Endothelial cell of umbilical vein (primary cell): ENCODE results near the gene TMIE. TPM values are rescaled to one million over a fixed set of nuclear protein-coding genes. Genes with fewer than 3 reads are reported as not detected.

Experiments
- BruUV-seq: library from RNA; stranded (reverse); fragments of 400-500 nt; replicated peaks from 2 replicates; lab custom pipeline; 2021; lab: Mats Ljungman, UMichigan
- CTCF ChIA-PET: fragments of 300-600, 350-600 bp; sonication (Branson Sonifier 250); formaldehyde crosslinking; loops from one replicate; lab custom pipeline; 2021; ENCODE audit warnings: antibody characterized with exemption, inconsistent platforms; lab: Charles Lee
- POLR2A ChIA-PET: fragments of 300-600, 350-600 bp; sonication (Branson Sonifier 250); formaldehyde crosslinking; loops from one replicate; lab custom pipeline; 2021; ENCODE audit warnings: antibody characterized with exemption, inconsistent platforms; lab: Charles Lee
- DNase-seq: peaks from one replicate; pipeline ENCODE4 v3.0.0-alpha.2; 2011; ENCODE audit warnings: low read depth, low spot score
- FAIRE-seq: peaks from 2 replicates; lab custom pipeline; 2011; peaks lifted over from hg19 to GRCh38; lab: Jason Lieb, UNC
- H2AFZ ChIP-seq: 2 replicates; pipeline ENCODE4 v1.6.0; 2012; ENCODE audit warnings: low read depth, low read length, control low read depth, inconsistent platforms
- H3K27ac ChIP-seq: 2 replicates; pipeline ENCODE4 v1.5.1; 2011; ENCODE audit warnings: low read depth, mild to moderate bottlenecking, control low read depth, low read length, moderate library complexity; ENCODE audit not compliant: insufficient read depth
- H3K27me3 ChIP-seq, 2 experiments: 2 replicates each; pipeline versions ENCODE4 v1.6.0 to v1.6.1; 2011; ENCODE audit warnings: low read length in 2 of 2, mixed read lengths in 1 of 2; ENCODE audit not compliant: control insufficient read depth in 2 of 2, insufficient read depth in 2 of 2
- H3K36me3 ChIP-seq, 2 experiments: 2 replicates in 1 of 2; 3 replicates in 1 of 2; pipeline ENCODE4 v1.5.1; 2011; ENCODE audit warnings: low read length in 2 of 2, mild to moderate bottlenecking in 1 of 2, moderate library complexity in 1 of 2; ENCODE audit not compliant: control insufficient read depth in 2 of 2, insufficient read depth in 2 of 2; ENCODE audit errors: extremely low read depth in 1 of 2
- H3K4me1 ChIP-seq: 3 replicates; pipeline ENCODE4 v1.5.1; 2011; ENCODE audit warnings: mild to moderate bottlenecking, low read length; ENCODE audit not compliant: control insufficient read depth, insufficient read depth; ENCODE audit errors: extremely low read depth
- H3K4me2 ChIP-seq: 2 replicates; pipeline ENCODE4 v1.6.1; 2011; ENCODE audit warnings: low read length, control low read depth, mixed read lengths; ENCODE audit not compliant: insufficient read depth
- H3K4me3 ChIP-seq, 3 experiments: fragments of 200-600 bp in 1 of 3; sonication (generic), shearing (Covaris generic) in 1 of 3; replicated peaks in 1 of 3; 2 replicates each; pipeline ENCODE4 v1.5.1; 2011 to 2016; ENCODE audit warnings: control low read depth in 3 of 3, low read length in 3 of 3, mild to moderate bottlenecking in 2 of 3, inconsistent platforms in 1 of 3, low read depth in 1 of 3, moderate library complexity in 1 of 3; ENCODE audit not compliant: insufficient read depth in 1 of 3
- H3K79me2 ChIP-seq: 2 replicates; pipeline ENCODE4 v1.6.0; 2012; ENCODE audit warnings: low read length, inconsistent platforms; ENCODE audit not compliant: control insufficient read depth, insufficient read depth
- H3K9ac ChIP-seq: replicated peaks from 2 replicates; pipeline ENCODE3; 2011; ENCODE audit warnings: low read length, control low read depth; ENCODE audit not compliant: insufficient read depth; ENCODE audit errors: extremely low read depth
- H3K9me1 ChIP-seq: replicated peaks from 3 replicates; pipeline ENCODE4 v1.6.0; 2011; ENCODE audit warnings: mild to moderate bottlenecking, low read length; ENCODE audit not compliant: control insufficient read depth, insufficient read depth; ENCODE audit errors: extremely low read depth
- H3K9me3 ChIP-seq: replicated peaks from 2 replicates; pipeline ENCODE4 v1.5.1; 2012; ENCODE audit warnings: low read length, inconsistent platforms; ENCODE audit not compliant: control insufficient read depth, insufficient read depth
- H4K20me1 ChIP-seq: replicated peaks from 2 replicates; pipeline ENCODE3; 2011; ENCODE audit warnings: mild to moderate bottlenecking, low read length; ENCODE audit not compliant: control insufficient read depth, insufficient read depth; ENCODE audit errors: extremely low read depth
- EZH2 ChIP-seq: IDR thresholded peaks from 2 replicates; pipeline ENCODE4 v1.6.1; 2012; ENCODE audit warnings: borderline replicate concordance, low read depth, mild to moderate bottlenecking, moderate library complexity, low read length, inconsistent platforms; ENCODE audit not compliant: severe bottlenecking
- FOS ChIP-seq: IDR thresholded peaks from 2 replicates; pipeline ENCODE4 v1.6.1; 2011; ENCODE audit warnings: mild to moderate bottlenecking, low read length, moderate library complexity, borderline replicate concordance; ENCODE audit not compliant: insufficient read depth
- GATA2 ChIP-seq: IDR thresholded peaks from 2 replicates; pipeline ENCODE4 v1.7.0; 2011; ENCODE audit warnings: low read depth, mild to moderate bottlenecking, moderate library complexity, mixed read lengths, low read length; ENCODE audit not compliant: insufficient read length, insufficient read depth
- JUN ChIP-seq: IDR thresholded peaks from 2 replicates; pipeline ENCODE4 v1.6.1; 2011; ENCODE audit warnings: borderline replicate concordance, low read depth; ENCODE audit not compliant: insufficient read length, insufficient read depth
- MYC ChIP-seq: IDR thresholded peaks from one replicate; pipeline ENCODE4 v1.6.1; 2011; ENCODE audit warnings: mild to moderate bottlenecking, low read depth, low read length
- POLR2A ChIP-seq: IDR thresholded peaks from 2 replicates; pipeline ENCODE4 v1.6.1; 2012; ENCODE audit warnings: low read depth, mild to moderate bottlenecking, control low read depth, low read length
- POLR2AphosphoS5 ChIP-seq: IDR thresholded peaks from 2 replicates; pipeline ENCODE4 v1.6.1; 2012; ENCODE audit warnings: low read depth, mild to moderate bottlenecking, control low read depth, low read length, moderate library complexity; ENCODE audit not compliant: insufficient read depth
- dilution Hi-C: fragments of 300-500 bp; cut with MboI; formaldehyde crosslinking; loops from one replicate; pipeline ENCODE4 v1.15.0; 2019; ENCODE audit warnings: low sequenced_read_pairs; ENCODE audit not compliant: extremely low pct_ligation_motif_present
- intact Hi-C: fragments of 100-400 bp; cut with micrococcal nuclease; formaldehyde crosslinking; loops from one replicate; pipeline ENCODE4 v1.10.0; 2022
- polyA plus RNA-seq, 4 experiments: library from polyadenylated mRNA; depleted of rRNA in 3 of 4; stranded (reverse) in 3 of 4; unstranded in 1 of 4; fragments of >200 nt; gene quantifications; 2 replicates each; pipeline versions ENCODE4 v1.2.1 to v1.2.3, GENCODE V29; 2011 to 2012; ENCODE audit warnings: missing spikeins in 1 of 4
- total RNA-seq: library from RNA; stranded (reverse); gene quantifications from 2 replicates; pipeline ENCODE4 v1.2.3, GENCODE V29; 2021
- TF ChIP-seq, protein P1 (sequence below), 2 donors: IDR thresholded peaks; 1 replicate in 1 of 2; 2 replicates in 1 of 2; pipeline ENCODE4 v1.5.1; 2011; ENCODE audit warnings: low read length in 2 of 2, mild to moderate bottlenecking in 2 of 2, moderate library complexity in 2 of 2, control low read depth in 1 of 2, inconsistent platforms in 1 of 2, low read depth in 1 of 2; ENCODE audit not compliant: insufficient read depth in 1 of 2; ENCODE audit errors: extremely low read depth in 1 of 2
- TF ChIP-seq, protein P2 (sequence below): IDR thresholded peaks from 2 replicates; pipeline ENCODE4 v1.6.1; 2011; ENCODE audit not compliant: insufficient read depth, insufficient read length

The TMIE gene
- total and polyA plus RNA-seq, 2 donors (not counting 3 experiments of a cell fraction or from before 2014, with no cell fraction given), result 0.15 to 0.27 TPM

DNA sequence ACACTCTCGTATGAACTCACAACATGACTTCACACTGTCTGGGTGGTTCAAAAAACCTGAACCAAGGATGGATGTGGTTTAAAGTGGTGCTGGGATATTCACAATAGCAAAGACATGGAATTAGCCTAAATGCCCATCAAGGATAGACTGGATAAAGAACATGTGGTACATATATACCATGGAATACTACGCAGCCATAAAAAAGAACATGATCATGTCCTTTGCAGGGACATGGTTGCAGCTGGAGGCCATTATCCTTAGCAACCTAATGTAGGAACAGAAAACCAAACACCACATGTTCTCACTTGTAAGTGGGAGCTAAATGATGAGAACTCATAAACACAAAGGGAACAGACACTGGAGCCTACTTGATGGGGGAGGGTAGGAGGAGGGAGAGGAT is 19.8 kb downstream of the TMIE start:
- H3K9me3 ChIP-seq, result no peaks in the 10 kb centered on the region
- TF ChIP-seq, protein P1, sequence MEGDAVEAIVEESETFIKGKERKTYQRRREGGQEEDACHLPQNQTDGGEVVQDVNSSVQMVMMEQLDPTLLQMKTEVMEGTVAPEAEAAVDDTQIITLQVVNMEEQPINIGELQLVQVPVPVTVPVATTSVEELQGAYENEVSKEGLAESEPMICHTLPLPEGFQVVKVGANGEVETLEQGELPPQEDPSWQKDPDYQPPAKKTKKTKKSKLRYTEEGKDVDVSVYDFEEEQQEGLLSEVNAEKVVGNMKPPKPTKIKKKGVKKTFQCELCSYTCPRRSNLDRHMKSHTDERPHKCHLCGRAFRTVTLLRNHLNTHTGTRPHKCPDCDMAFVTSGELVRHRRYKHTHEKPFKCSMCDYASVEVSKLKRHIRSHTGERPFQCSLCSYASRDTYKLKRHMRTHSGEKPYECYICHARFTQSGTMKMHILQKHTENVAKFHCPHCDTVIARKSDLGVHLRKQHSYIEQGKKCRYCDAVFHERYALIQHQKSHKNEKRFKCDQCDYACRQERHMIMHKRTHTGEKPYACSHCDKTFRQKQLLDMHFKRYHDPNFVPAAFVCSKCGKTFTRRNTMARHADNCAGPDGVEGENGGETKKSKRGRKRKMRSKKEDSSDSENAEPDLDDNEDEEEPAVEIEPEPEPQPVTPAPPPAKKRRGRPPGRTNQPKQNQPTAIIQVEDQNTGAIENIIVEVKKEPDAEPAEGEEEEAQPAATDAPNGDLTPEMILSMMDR (IDR thresholded peaks at IDR 0.05; ENCODE audit: extremely low read depth in 1 of 2, insufficient read depth in 1 of 2, low read depth in 1 of 2, low read length in 2 of 2), result no peak
- TF ChIP-seq GATA2 (no peak), EZH2 (no peak), POLR2A (no peak), FOS (no peak), POLR2AphosphoS5 (no peak), JUN (no peak), MYC (no peak)
- TF ChIP-seq, protein P2, sequence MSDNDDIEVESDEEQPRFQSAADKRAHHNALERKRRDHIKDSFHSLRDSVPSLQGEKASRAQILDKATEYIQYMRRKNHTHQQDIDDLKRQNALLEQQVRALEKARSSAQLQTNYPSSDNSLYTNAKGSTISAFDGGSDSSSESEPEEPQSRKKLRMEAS, result no peak
- H3K4me2 ChIP-seq, result no peak overlapping the region
- H4K20me1 ChIP-seq, result no peaks in the 10 kb centered on the region
- DNase-seq, result no peak
- dilution Hi-C loops, result no loop called here
- ChIA-PET CTCF (interaction anchor here (1.3 to 1.4 kb wide), 2 partner anchors 13 to 125 kb away, joined by 4 to 6 read pairs; no protein-coding TSS in a partner anchor), POLR2A (no interaction called here)
- H3K27me3 ChIP-seq, result peaks cover 2 to 4% of the 10 kb centered on the region in 2 experiments
- no peaks in the 10 kb centered on the region for H3K4me1 ChIP-seq
- H3K9me1 ChIP-seq, result no peaks in the 10 kb centered on the region
- no peaks in the 10 kb centered on the region for H3K36me3 ChIP-seq
- no peak overlapping the region for H2AFZ ChIP-seq
- no peak for FAIRE-seq
- BruUV-seq, result no TSS peak
- H3K9ac ChIP-seq, result no peak overlapping the region
- no peak overlapping the region for H3K27ac ChIP-seq
- intact Hi-C loops, result no loop called here
- no peak overlapping the region for H3K4me3 ChIP-seq
- H3K79me2 ChIP-seq, result no peaks in the 10 kb centered on the region
